ENCODE data around the gene BASP1.

The BASP1 gene

GRCh38 chr5:17276445-17276844, 59.0 kb downstream of the BASP1 start:
- no peak for TF ChIP-seq CTCF (IDR thresholded peaks at IDR 0.05)

GRCh38 chr5:17277907-17278306, 60.5 kb downstream of the BASP1 start:
- no peak for TF ChIP-seq CTCF (IDR thresholded peaks at IDR 0.05)

GRCh38 chr5:17278931-17279330, 61.5 kb downstream of the BASP1 start:
- TF ChIP-seq CTCF (IDR thresholded peaks at IDR 0.05): no peak

GRCh38 chr5:17279487-17279886, 62.1 kb downstream of the BASP1 start:
- no peak for TF ChIP-seq CTCF (IDR thresholded peaks at IDR 0.05)

- TF ChIP-seq CTCF (IDR thresholded peaks at IDR 0.05): no peak
Measured at GRCh38 chr5:17282283-17283120, 65.1 kb downstream of the BASP1 start.

GRCh38 chr5:17283121-17283415, 65.6 kb downstream of the BASP1 start:
- TF ChIP-seq CTCF (IDR thresholded peaks at IDR 0.05): no peak

GRCh38 chr5:17287501-17288155, 70.2 kb downstream of the BASP1 start:
- TF ChIP-seq CTCF (IDR thresholded peaks at IDR 0.05): no peak
